KMS-11 (cell line): ENCODE data around the gene DMD.

Experiments used
- H2AFZ ChIP-seq: fragments of 200-600 bp; sonication (generic); 2 replicates; pipeline ENCODE4 v1.6.1; 2016; ENCODE audit warnings: antibody characterized with exemption, mixed run types, low read depth
- H3K27ac ChIP-seq: fragments of 200-600 bp; sonication (generic); 2 replicates; pipeline ENCODE4 v1.6.1; 2016; ENCODE audit warnings: mild to moderate bottlenecking, mixed run types
- H3K27me3 ChIP-seq: fragments of 200-600 bp; sonication (generic); 2 replicates; pipeline ENCODE4 v1.6.1; 2017; ENCODE audit warnings: mild to moderate bottlenecking, low read depth, mixed run types, moderate library complexity; ENCODE audit not compliant: insufficient read depth
- H3K36me3 ChIP-seq: fragments of 200-600 bp; sonication (generic); 2 replicates; pipeline ENCODE4 v1.6.1; 2017; ENCODE audit warnings: mild to moderate bottlenecking, mixed run types; ENCODE audit not compliant: insufficient read depth
- H3K4me1 ChIP-seq: fragments of 200-600 bp; sonication (generic); 2 replicates; pipeline ENCODE4 v1.6.1; 2016; ENCODE audit warnings: mild to moderate bottlenecking, low read depth, mixed run types; ENCODE audit not compliant: poor library complexity, severe bottlenecking
- H3K4me2 ChIP-seq: fragments of 200-600 bp; sonication (generic); 2 replicates; pipeline ENCODE4 v1.7.0; 2016; ENCODE audit warnings: mild to moderate bottlenecking, mixed run types
- H3K4me3 ChIP-seq: fragments of 200-600 bp; sonication (generic); IDR thresholded peaks from 2 replicates; pipeline ENCODE4 v1.6.1; 2017; ENCODE audit warnings: low read depth, low read length, mixed read lengths; ENCODE audit not compliant: insufficient read depth
- H3K79me2 ChIP-seq: fragments of 200-600 bp; sonication (generic); 2 replicates; pipeline ENCODE4 v1.6.1; 2016; ENCODE audit warnings: low read depth, mixed run types; ENCODE audit not compliant: insufficient read depth
- H3K9ac ChIP-seq: fragments of 200-600 bp; sonication (generic); 2 replicates; pipeline ENCODE4 v1.6.1; 2016; ENCODE audit warnings: mild to moderate bottlenecking, mixed run types
- H4K20me1 ChIP-seq: fragments of 200-600 bp; sonication (generic); 2 replicates; pipeline ENCODE4 v1.6.1; 2016; ENCODE audit warnings: mild to moderate bottlenecking, mixed run types; ENCODE audit not compliant: insufficient read depth
- CTCF ChIP-seq: fragments of 200-600 bp; sonication (generic); conservative IDR thresholded peaks from 2 replicates; pipeline ENCODE4 v1.6.1; 2017; ENCODE audit warnings: low read depth, mild to moderate bottlenecking, antibody characterized with exemption, low read length, moderate library complexity, mixed read lengths

Gene DMD

GRCh38 chrX:32141841-32142240 is 1069.5 kb downstream of the DMD start:
- H3K36me3 ChIP-seq = no peaks in the 10 kb centered on the region
- no peak overlapping the region for H3K4me3 ChIP-seq
- no peaks in the 10 kb centered on the region for H3K79me2 ChIP-seq
- H4K20me1 ChIP-seq = no peaks in the 10 kb centered on the region
- no peaks in the 10 kb centered on the region for H3K4me1 ChIP-seq
- H3K27me3 ChIP-seq = no peaks in the 10 kb centered on the region
- no peak overlapping the region for H3K4me2 ChIP-seq
- no peak overlapping the region for H3K9ac ChIP-seq
- no peak overlapping the region for H2AFZ ChIP-seq
- H3K27ac ChIP-seq = no peak overlapping the region
- TF ChIP-seq CTCF = no peak

- Histone ChIP-seq H3K9ac (no peak overlapping the region), H3K27ac (no peak overlapping the region), H3K4me1 (no peaks in the 10 kb centered on the region), H3K4me2 (no peak overlapping the region), H3K4me3 (no peak overlapping the region), H4K20me1 (no peaks in the 10 kb centered on the region), H3K36me3 (no peaks in the 10 kb centered on the region), H2AFZ (no peak overlapping the region), H3K27me3 (no peaks in the 10 kb centered on the region), H3K79me2 (no peaks in the 10 kb centered on the region)
- no peak for TF ChIP-seq CTCF
Measured at GRCh38 chrX:32139476-32139875, 1071.9 kb downstream of the DMD start.

- no peak overlapping the region for H3K9ac ChIP-seq
- H3K4me1 ChIP-seq = no peaks in the 10 kb centered on the region
- no peak overlapping the region for H3K4me3 ChIP-seq
- no peak overlapping the region for H3K4me2 ChIP-seq
- TF ChIP-seq CTCF = no peak
- H3K27me3 ChIP-seq = no peaks in the 10 kb centered on the region
- no peak overlapping the region for H3K27ac ChIP-seq
- no peak overlapping the region for H2AFZ ChIP-seq
- H3K36me3 ChIP-seq = no peaks in the 10 kb centered on the region
- H3K79me2 ChIP-seq = no peaks in the 10 kb centered on the region
- no peaks in the 10 kb centered on the region for H4K20me1 ChIP-seq
Measured at GRCh38 chrX:32137525-32137924, 1073.8 kb downstream of the DMD start.

- Histone ChIP-seq H3K79me2 (no peaks in the 10 kb centered on the region), H3K36me3 (no peaks in the 10 kb centered on the region), H3K4me2 (no peak overlapping the region), H3K4me3 (no peak overlapping the region), H3K4me1 (no peaks in the 10 kb centered on the region), H4K20me1 (no peaks in the 10 kb centered on the region), H3K27ac (no peak overlapping the region), H2AFZ (no peak overlapping the region), H3K9ac (no peak overlapping the region), H3K27me3 (no peaks in the 10 kb centered on the region)
- no peak for TF ChIP-seq CTCF
Measured at GRCh38 chrX:32126997-32127396, 1084.4 kb downstream of the DMD start.

GRCh38 chrX:32118832-32119231 is 1092.5 kb downstream of the DMD start:
- Histone ChIP-seq H2AFZ (no peak overlapping the region), H3K79me2 (no peaks in the 10 kb centered on the region), H3K27ac (no peak overlapping the region), H3K9ac (no peak overlapping the region), H3K4me1 (no peaks in the 10 kb centered on the region), H3K27me3 (no peaks in the 10 kb centered on the region), H3K36me3 (no peaks in the 10 kb centered on the region), H4K20me1 (no peaks in the 10 kb centered on the region), H3K4me3 (no peak overlapping the region), H3K4me2 (no peak overlapping the region)
- no peak for TF ChIP-seq CTCF
